Liver (tissue), 9 donors: ENCODE results near the gene TRAK1. TPM values are rescaled to one million over a fixed set of nuclear protein-coding genes. Genes with fewer than 3 reads are reported as not detected.

Experiments used
- DNase-seq: peaks from one replicate; pipeline ENCODE4 v3.0.0-alpha.2; 2017; ENCODE audit warnings: low spot score
- H3K27ac ChIP-seq, 2 donors: one replicate each; pipeline ENCODE4 v1.7.0; 2013; ENCODE audit warnings: inconsistent platforms in 2 of 2, low read length in 2 of 2, control low read depth in 1 of 2, low read depth in 1 of 2, mild to moderate bottlenecking in 1 of 2
- H3K27me3 ChIP-seq, 4 donors: one replicate each; pipeline versions ENCODE4 v1.6.1 to v1.7.0; 2013; ENCODE audit warnings: low read length in 3 of 4, inconsistent platforms in 1 of 4, mild to moderate bottlenecking in 1 of 4, moderate library complexity in 1 of 4; ENCODE audit not compliant: control insufficient read depth in 4 of 4, insufficient read depth in 4 of 4
- H3K36me3 ChIP-seq, 4 donors: one replicate each; pipeline versions ENCODE4 v1.6.1 to v1.7.0; 2013; ENCODE audit warnings: low read length in 3 of 4, mild to moderate bottlenecking in 3 of 4, low read depth in 1 of 4, moderate library complexity in 1 of 4; ENCODE audit not compliant: control insufficient read depth in 4 of 4, insufficient read depth in 3 of 4
- H3K4me1 ChIP-seq, 4 donors: one replicate each; pipeline versions ENCODE4 v1.6.1 to v1.7.0; 2013; ENCODE audit warnings: low read length in 3 of 4, mild to moderate bottlenecking in 3 of 4, moderate library complexity in 1 of 4; ENCODE audit not compliant: control insufficient read depth in 4 of 4, insufficient read depth in 4 of 4
- H3K4me3 ChIP-seq, 3 donors: one replicate each; pipeline versions ENCODE4 v1.6.1 to v1.7.0; 2013; ENCODE audit warnings: low read length in 3 of 3, control low read depth in 1 of 3, low read depth in 1 of 3, mild to moderate bottlenecking in 1 of 3
- H3K9ac ChIP-seq, 2 donors: one replicate each; pipeline ENCODE4 v1.7.0; 2013; ENCODE audit warnings: low read length in 2 of 2, mild to moderate bottlenecking in 2 of 2, moderate library complexity in 2 of 2, control low read depth in 1 of 2, low read depth in 1 of 2
- H3K9me3 ChIP-seq, 4 donors: one replicate each; pipeline versions ENCODE4 v1.6.1 to v1.7.0; 2013; ENCODE audit warnings: low read length in 3 of 4; ENCODE audit not compliant: control insufficient read depth in 4 of 4
- EGR1 ChIP-seq, 2 donors: IDR thresholded peaks; 2 replicates each; pipeline ENCODE4 v1.6.1; 2016 to 2018; ENCODE audit warnings: antibody characterized with exemption in 2 of 2, low read depth in 2 of 2
- FOXA1 ChIP-seq: IDR thresholded peaks from 2 replicates; pipeline ENCODE4 v1.6.1; 2016; ENCODE audit warnings: antibody characterized with exemption
- FOXA2 ChIP-seq: IDR thresholded peaks from 2 replicates; pipeline ENCODE4 v1.6.1; 2016; ENCODE audit warnings: antibody characterized with exemption
- GABPA ChIP-seq, 2 donors: IDR thresholded peaks in 1 of 2; conservative IDR thresholded peaks in 1 of 2; 2 replicates each; pipeline ENCODE4 v1.6.1; 2016; ENCODE audit warnings: antibody characterized with exemption in 2 of 2, mild to moderate bottlenecking in 1 of 2, moderate library complexity in 1 of 2
- HNF4A ChIP-seq, 2 donors: conservative IDR thresholded peaks; 2 replicates each; pipeline ENCODE4 v1.6.1; 2016; ENCODE audit warnings: antibody characterized with exemption in 2 of 2, mild to moderate bottlenecking in 2 of 2
- HNF4G ChIP-seq: IDR thresholded peaks from 2 replicates; pipeline ENCODE4 v1.6.1; 2016; ENCODE audit warnings: antibody characterized with exemption
- JUND ChIP-seq, 2 donors: IDR thresholded peaks; 2 replicates each; pipeline ENCODE4 v1.6.1; 2016; ENCODE audit warnings: antibody characterized with exemption in 2 of 2
- NR2F2 ChIP-seq: IDR thresholded peaks from 2 replicates; pipeline ENCODE4 v1.6.1; 2016; ENCODE audit warnings: antibody characterized with exemption
- RAD21 ChIP-seq, 2 donors: IDR thresholded peaks; 2 replicates each; pipeline ENCODE4 v1.6.1; 2016; ENCODE audit warnings: antibody characterized with exemption in 2 of 2, mild to moderate bottlenecking in 2 of 2
- RXRA ChIP-seq, 2 donors: IDR thresholded peaks; 2 replicates each; pipeline ENCODE4 v1.6.1; 2017 to 2018; ENCODE audit warnings: antibody characterized with exemption in 2 of 2, mild to moderate bottlenecking in 1 of 2
- SP1 ChIP-seq: IDR thresholded peaks from 2 replicates; pipeline ENCODE4 v1.6.1; 2018; ENCODE audit warnings: antibody characterized with exemption, mild to moderate bottlenecking
- TAF1 ChIP-seq: conservative IDR thresholded peaks from 2 replicates; pipeline ENCODE4 v1.6.1; 2016; ENCODE audit warnings: antibody characterized with exemption, mild to moderate bottlenecking
- YY1 ChIP-seq: IDR thresholded peaks from 2 replicates; pipeline ENCODE4 v1.6.1; 2016; ENCODE audit warnings: antibody characterized with exemption, mild to moderate bottlenecking
- WGBS: extraction: QIAGEN DNeasy Blood & Tissue Kit; methylation state at CpG from one replicate; pipeline ENCODE4 v1.1.7; 2013; 5-methylcytosine and 5-hydroxymethylcytosine counted together
- polyA plus RNA-seq, 2 donors: library from polyadenylated mRNA; stranded (reverse) in 1 of 2; unstranded in 1 of 2; fragments of 200-250 nt in 1 of 2; fragments of >200 nt in 1 of 2; fragmentation: Nextera tagmentation in 1 of 2; extraction: Ambion mirVana in 1 of 2; gene quantifications; one replicate each; pipeline versions ENCODE4 v1.2.1 to v1.2.3, GENCODE V29; 2013 to 2015
- total RNA-seq, 2 donors: library from RNA; depleted of rRNA; stranded (reverse); fragments of >200 nt; gene quantifications; one replicate each; pipeline ENCODE4 v1.2.3, GENCODE V29; 2014
- TF ChIP-seq, protein P1 (sequence below): fragments of 150-350 bp; IDR thresholded peaks from 2 replicates; pipeline ENCODE4 v1.5.1; 2017; ENCODE audit warnings: improper control_type of control experiment, low read depth, low read length; ENCODE audit not compliant: missing input control
- TF ChIP-seq, protein P2 (sequence below): IDR thresholded peaks from 2 replicates; pipeline ENCODE4 v1.6.1; 2016; ENCODE audit warnings: antibody characterized with exemption
- TF ChIP-seq, protein P3 (sequence below): IDR thresholded peaks from 2 replicates; pipeline ENCODE4 v1.6.1; 2016; ENCODE audit warnings: antibody characterized with exemption, mild to moderate bottlenecking
- TF ChIP-seq, protein P4 (sequence below): IDR thresholded peaks from 2 replicates; pipeline ENCODE4 v1.6.1; 2016; ENCODE audit warnings: antibody characterized with exemption
- TF ChIP-seq, protein P5 (sequence below): IDR thresholded peaks from 2 replicates; pipeline ENCODE4 v1.6.1; 2016; ENCODE audit warnings: antibody characterized with exemption
- donor health status: healthy.
- donor health status: healthy.
- donor health status: healthy.
- donor health status: healthy.
- donor health status: healthy.

The TRAK1 gene
- total and polyA plus RNA-seq, 4 donors, result 3.4 to 21.7 (median 8.6) TPM

DNA sequence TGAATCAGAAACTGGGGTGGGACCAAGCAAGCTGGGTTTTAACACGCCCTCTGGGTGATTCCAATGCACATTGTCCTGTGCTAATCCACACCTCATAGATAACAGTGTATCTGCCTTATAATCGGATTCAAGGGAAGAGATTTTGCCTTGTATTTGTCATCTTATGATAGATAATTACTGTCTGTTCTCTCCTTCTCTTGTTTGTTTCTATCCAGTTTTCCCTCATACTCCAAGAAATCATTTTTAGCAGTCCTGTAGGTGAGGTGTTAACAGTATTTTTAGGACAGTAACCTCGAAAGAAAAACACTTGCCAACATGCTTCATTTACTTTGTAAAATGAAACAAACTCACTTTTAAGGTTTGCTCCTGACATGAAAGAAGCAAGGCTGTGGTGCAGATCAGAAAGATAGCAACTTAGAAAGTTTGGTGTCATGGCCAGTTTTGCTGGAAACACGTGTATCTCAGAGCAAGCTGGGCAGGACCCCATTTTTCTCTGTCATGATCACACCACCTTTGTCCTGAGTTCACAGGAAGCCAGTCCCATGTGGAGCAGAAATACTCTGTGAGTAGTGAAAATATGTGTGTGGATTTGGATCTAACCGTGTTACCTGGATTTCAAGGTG lies 72.6 kb downstream of the TRAK1 start:
- Histone ChIP-seq H3K27me3 (no peaks in the 10 kb centered on the region), H3K27ac (no peak overlapping the region), H3K9me3 (no peaks in the 10 kb centered on the region), H3K36me3 (no peaks in the 10 kb centered on the region), H3K4me1 (peaks cover 0 to 5% (median 4%) of the 10 kb centered on the region in 4 donors), H3K9ac (no peak overlapping the region), H3K4me3 (no peak overlapping the region)
- DNase-seq, result no peak
- TF ChIP-seq TAF1, result no peak
- TF ChIP-seq, protein P1, sequence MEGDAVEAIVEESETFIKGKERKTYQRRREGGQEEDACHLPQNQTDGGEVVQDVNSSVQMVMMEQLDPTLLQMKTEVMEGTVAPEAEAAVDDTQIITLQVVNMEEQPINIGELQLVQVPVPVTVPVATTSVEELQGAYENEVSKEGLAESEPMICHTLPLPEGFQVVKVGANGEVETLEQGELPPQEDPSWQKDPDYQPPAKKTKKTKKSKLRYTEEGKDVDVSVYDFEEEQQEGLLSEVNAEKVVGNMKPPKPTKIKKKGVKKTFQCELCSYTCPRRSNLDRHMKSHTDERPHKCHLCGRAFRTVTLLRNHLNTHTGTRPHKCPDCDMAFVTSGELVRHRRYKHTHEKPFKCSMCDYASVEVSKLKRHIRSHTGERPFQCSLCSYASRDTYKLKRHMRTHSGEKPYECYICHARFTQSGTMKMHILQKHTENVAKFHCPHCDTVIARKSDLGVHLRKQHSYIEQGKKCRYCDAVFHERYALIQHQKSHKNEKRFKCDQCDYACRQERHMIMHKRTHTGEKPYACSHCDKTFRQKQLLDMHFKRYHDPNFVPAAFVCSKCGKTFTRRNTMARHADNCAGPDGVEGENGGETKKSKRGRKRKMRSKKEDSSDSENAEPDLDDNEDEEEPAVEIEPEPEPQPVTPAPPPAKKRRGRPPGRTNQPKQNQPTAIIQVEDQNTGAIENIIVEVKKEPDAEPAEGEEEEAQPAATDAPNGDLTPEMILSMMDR, result no peak
- TF ChIP-seq, protein P2, sequence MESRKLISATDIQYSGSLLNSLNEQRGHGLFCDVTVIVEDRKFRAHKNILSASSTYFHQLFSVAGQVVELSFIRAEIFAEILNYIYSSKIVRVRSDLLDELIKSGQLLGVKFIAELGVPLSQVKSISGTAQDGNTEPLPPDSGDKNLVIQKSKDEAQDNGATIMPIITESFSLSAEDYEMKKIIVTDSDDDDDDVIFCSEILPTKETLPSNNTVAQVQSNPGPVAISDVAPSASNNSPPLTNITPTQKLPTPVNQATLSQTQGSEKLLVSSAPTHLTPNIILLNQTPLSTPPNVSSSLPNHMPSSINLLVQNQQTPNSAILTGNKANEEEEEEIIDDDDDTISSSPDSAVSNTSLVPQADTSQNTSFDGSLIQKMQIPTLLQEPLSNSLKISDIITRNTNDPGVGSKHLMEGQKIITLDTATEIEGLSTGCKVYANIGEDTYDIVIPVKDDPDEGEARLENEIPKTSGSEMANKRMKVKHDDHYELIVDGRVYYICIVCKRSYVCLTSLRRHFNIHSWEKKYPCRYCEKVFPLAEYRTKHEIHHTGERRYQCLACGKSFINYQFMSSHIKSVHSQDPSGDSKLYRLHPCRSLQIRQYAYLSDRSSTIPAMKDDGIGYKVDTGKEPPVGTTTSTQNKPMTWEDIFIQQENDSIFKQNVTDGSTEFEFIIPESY, result no peak
- TF ChIP-seq, protein P3, sequence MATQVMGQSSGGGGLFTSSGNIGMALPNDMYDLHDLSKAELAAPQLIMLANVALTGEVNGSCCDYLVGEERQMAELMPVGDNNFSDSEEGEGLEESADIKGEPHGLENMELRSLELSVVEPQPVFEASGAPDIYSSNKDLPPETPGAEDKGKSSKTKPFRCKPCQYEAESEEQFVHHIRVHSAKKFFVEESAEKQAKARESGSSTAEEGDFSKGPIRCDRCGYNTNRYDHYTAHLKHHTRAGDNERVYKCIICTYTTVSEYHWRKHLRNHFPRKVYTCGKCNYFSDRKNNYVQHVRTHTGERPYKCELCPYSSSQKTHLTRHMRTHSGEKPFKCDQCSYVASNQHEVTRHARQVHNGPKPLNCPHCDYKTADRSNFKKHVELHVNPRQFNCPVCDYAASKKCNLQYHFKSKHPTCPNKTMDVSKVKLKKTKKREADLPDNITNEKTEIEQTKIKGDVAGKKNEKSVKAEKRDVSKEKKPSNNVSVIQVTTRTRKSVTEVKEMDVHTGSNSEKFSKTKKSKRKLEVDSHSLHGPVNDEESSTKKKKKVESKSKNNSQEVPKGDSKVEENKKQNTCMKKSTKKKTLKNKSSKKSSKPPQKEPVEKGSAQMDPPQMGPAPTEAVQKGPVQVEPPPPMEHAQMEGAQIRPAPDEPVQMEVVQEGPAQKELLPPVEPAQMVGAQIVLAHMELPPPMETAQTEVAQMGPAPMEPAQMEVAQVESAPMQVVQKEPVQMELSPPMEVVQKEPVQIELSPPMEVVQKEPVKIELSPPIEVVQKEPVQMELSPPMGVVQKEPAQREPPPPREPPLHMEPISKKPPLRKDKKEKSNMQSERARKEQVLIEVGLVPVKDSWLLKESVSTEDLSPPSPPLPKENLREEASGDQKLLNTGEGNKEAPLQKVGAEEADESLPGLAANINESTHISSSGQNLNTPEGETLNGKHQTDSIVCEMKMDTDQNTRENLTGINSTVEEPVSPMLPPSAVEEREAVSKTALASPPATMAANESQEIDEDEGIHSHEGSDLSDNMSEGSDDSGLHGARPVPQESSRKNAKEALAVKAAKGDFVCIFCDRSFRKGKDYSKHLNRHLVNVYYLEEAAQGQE, result no peak
- TF ChIP-seq EGR1 (IDR thresholded peaks at IDR 0.05; ENCODE audit: low read depth in 2 of 2), result no peak
- no peak for TF ChIP-seq FOXA1
- TF ChIP-seq RXRA (IDR thresholded peaks at IDR 0.05), result no peak
- TF ChIP-seq SP1, result no peak
- no peak for TF ChIP-seq NR2F2
- no peak for TF ChIP-seq HNF4A (conservative IDR thresholded peaks at IDR 0.05)
- TF ChIP-seq, protein P4, sequence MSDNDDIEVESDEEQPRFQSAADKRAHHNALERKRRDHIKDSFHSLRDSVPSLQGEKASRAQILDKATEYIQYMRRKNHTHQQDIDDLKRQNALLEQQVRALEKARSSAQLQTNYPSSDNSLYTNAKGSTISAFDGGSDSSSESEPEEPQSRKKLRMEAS, result no peak
- TF ChIP-seq YY1, result no peak
- TF ChIP-seq RAD21 (IDR thresholded peaks at IDR 0.05), result no peak
- TF ChIP-seq, protein P5, sequence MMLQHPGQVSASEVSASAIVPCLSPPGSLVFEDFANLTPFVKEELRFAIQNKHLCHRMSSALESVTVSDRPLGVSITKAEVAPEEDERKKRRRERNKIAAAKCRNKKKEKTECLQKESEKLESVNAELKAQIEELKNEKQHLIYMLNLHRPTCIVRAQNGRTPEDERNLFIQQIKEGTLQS, result no peak
- no peak for TF ChIP-seq FOXA2
- TF ChIP-seq JUND (IDR thresholded peaks at IDR 0.05), result no peak
- no peak for TF ChIP-seq GABPA (IDR thresholded peaks at IDR 0.05 in 1 of 2, conservative IDR thresholded peaks at IDR 0.05 in 1 of 2)
- no peak for TF ChIP-seq HNF4G
- 65% methylated on average over 5 of the region's 5 CpGs for WGBS
